ENCODE data around the gene CTDNEP1. TPM values are rescaled to one million over a fixed set of nuclear protein-coding genes. Genes with fewer than 3 reads are reported as not detected.

Gene CTDNEP1
- polyA plus RNA-seq, 1 of the 3 experiments (the other 2 are of a cell fraction) = 111 TPM

DNA sequence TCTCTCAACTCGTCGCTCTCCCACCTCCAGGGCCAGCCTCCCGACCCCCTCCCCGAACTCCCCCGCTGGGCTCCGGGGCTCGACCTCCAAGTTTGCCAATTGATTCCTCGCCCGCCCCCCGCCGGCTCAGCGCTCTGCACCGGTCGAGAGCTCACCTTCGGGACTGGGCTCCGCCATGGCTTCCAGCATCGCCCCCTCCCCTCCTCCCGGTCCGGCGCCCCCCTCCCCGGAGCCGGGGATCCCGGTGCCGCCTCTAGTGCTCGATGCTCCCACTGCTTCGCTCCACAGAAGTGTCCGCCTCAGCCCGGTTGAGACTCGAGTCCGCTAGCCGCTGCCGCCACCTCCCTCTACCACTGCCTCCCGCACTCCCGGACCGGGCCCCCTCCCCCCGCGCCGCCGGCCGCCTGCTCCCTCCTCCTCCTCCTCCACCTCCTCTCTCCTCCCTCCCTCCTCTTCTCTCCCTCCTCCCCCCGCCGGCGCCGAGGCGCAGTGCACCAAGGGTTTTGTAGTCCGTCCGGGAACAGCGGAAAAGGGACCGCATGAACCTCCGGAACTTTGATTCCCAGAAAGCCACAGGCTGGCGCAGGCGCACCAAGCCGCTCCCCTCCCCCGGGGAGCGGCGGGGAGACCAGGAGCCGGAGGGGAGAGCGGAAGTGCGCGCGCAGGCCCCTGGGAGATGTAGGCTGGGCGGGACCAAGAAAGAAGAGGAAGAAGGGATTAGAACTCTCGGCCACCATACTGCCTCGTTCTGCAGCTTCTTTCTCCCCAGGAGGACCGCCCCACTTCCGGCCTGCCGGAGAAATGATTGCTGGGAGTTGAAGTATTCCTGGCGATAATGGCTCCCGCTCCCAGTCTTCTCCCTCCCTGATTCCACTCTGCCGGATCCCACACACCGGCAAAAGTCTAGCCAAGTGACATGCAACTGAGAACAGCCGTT is 12.2 kb downstream of the CTDNEP1 start, which contains the start of gene PHF23:
PHF23 (minus strand) TSS at position 367 of the 937 bp plus-strand sequence; CDS start at position 189, 178 bp downstream.
- Histone ChIP-seq H3K27me3 (ENCODE audit: insufficient read depth) (no peaks in the 10 kb centered on the region), H3K9me3 (no peaks in the 10 kb centered on the region), H3K79me2 (ENCODE audit: insufficient read depth) (peaks cover 75% of the 10 kb centered on the region), H3K9me2 (no peaks in the 10 kb centered on the region), H3K9ac (peak within 1 kb of the TSS; percentile 97), H3K36me3 (replicated peaks in 1 of 2; ENCODE audit: control insufficient read depth in 1 of 2, insufficient read depth in 2 of 2, low read length in 1 of 2) (peaks cover 30 to 50% of the 10 kb centered on the region in 2 experiments), H3K4me2 (peak within 1 kb of the TSS; percentile 83), H3K4me3 (ENCODE audit: low read depth in 2 of 2, low read length in 1 of 2) (peak within 1 kb of the TSS; percentile 88 to 99), H3K4me1 (ENCODE audit: control insufficient read depth in 1 of 2, insufficient read depth in 2 of 2, low read depth in 1 of 2, low read length in 1 of 2) (peaks cover 36 to 41% of the 10 kb centered on the region in 2 experiments), H4K20me1 (ENCODE audit: insufficient read depth) (peaks cover 7% of the 10 kb centered on the region; the same call in 1 of the 2 replicates), H2AFZ (ENCODE audit: low read depth) (no peak within 1 kb of the TSS), H3F3A (replicated peaks; ENCODE audit: insufficient read depth) (peaks cover 60% of the 10 kb centered on the region), H3K27ac (ENCODE audit: low read depth in 2 of 2, low read length in 1 of 2) (peak within 1 kb of the TSS; percentile 75 to 99)
- TF ChIP-seq GABPA (IDR thresholded peaks at IDR 0.05; ENCODE audit: low read depth) = peak; percentile 91
- no peak for TF ChIP-seq FOXM1 (IDR thresholded peaks at IDR 0.05; ENCODE audit: low read depth)
- TF ChIP-seq FOXJ3 (CRISPR knock-in tag; IDR thresholded peaks at IDR 0.05) = no peak
- TF ChIP-seq CHD2 (IDR thresholded peaks at IDR 0.05; ENCODE audit: low read length, partially characterized antibody) = peak; percentile 79
- peak; percentile 85 for TF ChIP-seq YY1 (IDR thresholded peaks at IDR 0.05; ENCODE audit: low read depth)
- TF ChIP-seq TCF12 (IDR thresholded peaks at IDR 0.05) = no peak
- peak; percentile 94 for TF ChIP-seq ELF1 (IDR thresholded peaks at IDR 0.05)
- TF ChIP-seq POLR2AphosphoS5 (IDR thresholded peaks at IDR 0.05; ENCODE audit: low read depth, low read length) = peak; percentile 56; the same call in 1 of the 2 replicates
- TF ChIP-seq, protein P1, sequence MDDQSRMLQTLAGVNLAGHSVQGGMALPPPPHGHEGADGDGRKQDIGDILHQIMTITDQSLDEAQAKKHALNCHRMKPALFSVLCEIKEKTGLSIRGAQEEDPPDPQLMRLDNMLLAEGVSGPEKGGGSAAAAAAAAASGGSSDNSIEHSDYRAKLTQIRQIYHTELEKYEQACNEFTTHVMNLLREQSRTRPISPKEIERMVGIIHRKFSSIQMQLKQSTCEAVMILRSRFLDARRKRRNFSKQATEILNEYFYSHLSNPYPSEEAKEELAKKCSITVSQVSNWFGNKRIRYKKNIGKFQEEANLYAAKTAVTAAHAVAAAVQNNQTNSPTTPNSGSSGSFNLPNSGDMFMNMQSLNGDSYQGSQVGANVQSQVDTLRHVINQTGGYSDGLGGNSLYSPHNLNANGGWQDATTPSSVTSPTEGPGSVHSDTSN (IDR thresholded peaks at IDR 0.05) = peak; percentile 10; the same call in 1 of the 2 replicates
- TF ChIP-seq, protein P2, sequence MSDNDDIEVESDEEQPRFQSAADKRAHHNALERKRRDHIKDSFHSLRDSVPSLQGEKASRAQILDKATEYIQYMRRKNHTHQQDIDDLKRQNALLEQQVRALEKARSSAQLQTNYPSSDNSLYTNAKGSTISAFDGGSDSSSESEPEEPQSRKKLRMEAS (IDR thresholded peaks at IDR 0.05; ENCODE audit: low read depth) = peak; percentile 67
- TF ChIP-seq, protein P3, sequence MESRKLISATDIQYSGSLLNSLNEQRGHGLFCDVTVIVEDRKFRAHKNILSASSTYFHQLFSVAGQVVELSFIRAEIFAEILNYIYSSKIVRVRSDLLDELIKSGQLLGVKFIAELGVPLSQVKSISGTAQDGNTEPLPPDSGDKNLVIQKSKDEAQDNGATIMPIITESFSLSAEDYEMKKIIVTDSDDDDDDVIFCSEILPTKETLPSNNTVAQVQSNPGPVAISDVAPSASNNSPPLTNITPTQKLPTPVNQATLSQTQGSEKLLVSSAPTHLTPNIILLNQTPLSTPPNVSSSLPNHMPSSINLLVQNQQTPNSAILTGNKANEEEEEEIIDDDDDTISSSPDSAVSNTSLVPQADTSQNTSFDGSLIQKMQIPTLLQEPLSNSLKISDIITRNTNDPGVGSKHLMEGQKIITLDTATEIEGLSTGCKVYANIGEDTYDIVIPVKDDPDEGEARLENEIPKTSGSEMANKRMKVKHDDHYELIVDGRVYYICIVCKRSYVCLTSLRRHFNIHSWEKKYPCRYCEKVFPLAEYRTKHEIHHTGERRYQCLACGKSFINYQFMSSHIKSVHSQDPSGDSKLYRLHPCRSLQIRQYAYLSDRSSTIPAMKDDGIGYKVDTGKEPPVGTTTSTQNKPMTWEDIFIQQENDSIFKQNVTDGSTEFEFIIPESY (IDR thresholded peaks at IDR 0.05; ENCODE audit: borderline replicate concordance, low read depth) = peak; percentile 57; the same call in 1 of the 2 replicates
- TF ChIP-seq TAF1 (IDR thresholded peaks at IDR 0.05; ENCODE audit: borderline replicate concordance, low read depth, low read length) = peak; percentile 74
- TF ChIP-seq NRF1 (IDR thresholded peaks at IDR 0.05; ENCODE audit: low read depth, low read length) = peak; percentile 98
- TF ChIP-seq TEAD4 (IDR thresholded peaks at IDR 0.05; ENCODE audit: borderline replicate concordance, insufficient read depth) = no peak
- 2% methylated on average over 59 of the region's 72 CpGs for WGBS (ENCODE audit: low lambda C conversion rate)
- POLR2A ChIA-PET = interaction anchor here (0.6 to 1.7 kb wide), 6 partner anchors 10 to 25 kb away, joined by 3 to 7 read pairs (median 5); partner anchors contain the start of genes CTDNEP1 and ELP5
- CTCF ChIA-PET = interaction anchor here (1.0 to 5.6 kb wide), 3 partner anchors 19 to 57 kb away, joined by 3 to 35 read pairs (median 26); partner anchors contain the start of genes ACADVL, DLG4 and SLC2A4
- peak; percentile 94 for DNase-seq
